SK-N-SH treated with all-trans-retinoic acid at 6 μM for 48 hours (cell line): ENCODE data around the gene ARID1A.

ENCODE experiments used
- ATAC-seq: fragments of 200-7000 bp; cut with Tn5 transposase; 3 replicates; pipeline ENCODE4 v1.9.1; 2020; ENCODE audit warnings: mild to moderate bottlenecking, moderate library complexity
- BACH2 ChIP-seq: fragments of 250-450 bp; sonication (Bioruptor Pico); IDR thresholded peaks from 2 replicates; pipeline ENCODE4 v1.9.0; 2021; ENCODE audit warnings: mild to moderate bottlenecking, borderline replicate concordance
- CSDC2 ChIP-seq: fragments of 250-450 bp; sonication (Bioruptor Pico); IDR thresholded peaks from 2 replicates; pipeline ENCODE4 v1.5.0; 2020; ENCODE audit warnings: mild to moderate bottlenecking, moderate library complexity
- OSR1 ChIP-seq: fragments of 250-450 bp; sonication (Bioruptor Pico); IDR thresholded peaks from 2 replicates; pipeline ENCODE4 v1.8.0; 2022; ENCODE audit warnings: moderate library complexity, mild to moderate bottlenecking, inconsistent platforms
- PPARA ChIP-seq: fragments of 250-450 bp; sonication (Bioruptor Pico); IDR thresholded peaks from 2 replicates; pipeline ENCODE4 v1.5.0; 2020; ENCODE audit warnings: mild to moderate bottlenecking, borderline replicate concordance
- RARB ChIP-seq: fragments of 250-450 bp; sonication (Bioruptor Pico); IDR thresholded peaks from 2 replicates; pipeline ENCODE4 v1.8.0; 2021; ENCODE audit warnings: mild to moderate bottlenecking, moderate library complexity
- SNAI2 ChIP-seq: fragments of 250-450 bp; sonication (Bioruptor Pico); IDR thresholded peaks from 2 replicates; pipeline ENCODE4 v1.5.0; 2020; ENCODE audit warnings: mild to moderate bottlenecking, moderate library complexity
- TOX ChIP-seq: fragments of 250-450 bp; sonication (Bioruptor Pico); IDR thresholded peaks from 2 replicates; pipeline ENCODE4 v1.8.0; 2021; ENCODE audit warnings: mild to moderate bottlenecking, moderate library complexity, borderline replicate concordance
- ZFP3 ChIP-seq: fragments of 250-450 bp; sonication (Bioruptor Pico); IDR thresholded peaks from 2 replicates; pipeline ENCODE4 v1.5.0; 2020; ENCODE audit warnings: mild to moderate bottlenecking, moderate library complexity
- ZFP30 ChIP-seq: fragments of 450-650 bp; formaldehyde crosslinking; IDR thresholded peaks from 2 replicates; pipeline ENCODE4 v1.5.0; 2022; ENCODE audit warnings: mild to moderate bottlenecking, moderate library complexity
- ZNF70 ChIP-seq: fragments of 450-650 bp; formaldehyde crosslinking; IDR thresholded peaks from 2 replicates; pipeline ENCODE4 v1.5.0; 2020; ENCODE audit warnings: mild to moderate bottlenecking, moderate library complexity
- ZNF8 ChIP-seq: fragments of 450-650 bp; formaldehyde crosslinking; IDR thresholded peaks from 2 replicates; pipeline ENCODE4 v1.5.0; 2020; ENCODE audit warnings: mild to moderate bottlenecking, moderate library complexity
- TF ChIP-seq, protein P1 (sequence below): fragments of 250-450 bp; sonication (Bioruptor Pico); IDR thresholded peaks from 2 replicates; pipeline ENCODE4 v1.5.0; 2020; ENCODE audit warnings: mild to moderate bottlenecking, moderate library complexity
- TF ChIP-seq, protein P2 (sequence below): fragments of 250-450 bp; sonication (Bioruptor Pico); IDR thresholded peaks from 2 replicates; pipeline ENCODE4 v1.8.0; 2021; ENCODE audit warnings: low read depth, mild to moderate bottlenecking, moderate library complexity, borderline replicate concordance
- TF ChIP-seq, protein P3 (sequence below): fragments of 250-450 bp; sonication (Bioruptor Pico); IDR thresholded peaks from 2 replicates; pipeline ENCODE4 v1.5.1; 2020; ENCODE audit warnings: low read depth, mild to moderate bottlenecking, moderate library complexity
- TF ChIP-seq, protein P4 (sequence below): fragments of 250-450 bp; sonication (Bioruptor Pico); IDR thresholded peaks from 2 replicates; pipeline ENCODE4 v1.5.1; 2021; ENCODE audit warnings: mild to moderate bottlenecking, moderate library complexity

The ARID1A gene

DNA sequence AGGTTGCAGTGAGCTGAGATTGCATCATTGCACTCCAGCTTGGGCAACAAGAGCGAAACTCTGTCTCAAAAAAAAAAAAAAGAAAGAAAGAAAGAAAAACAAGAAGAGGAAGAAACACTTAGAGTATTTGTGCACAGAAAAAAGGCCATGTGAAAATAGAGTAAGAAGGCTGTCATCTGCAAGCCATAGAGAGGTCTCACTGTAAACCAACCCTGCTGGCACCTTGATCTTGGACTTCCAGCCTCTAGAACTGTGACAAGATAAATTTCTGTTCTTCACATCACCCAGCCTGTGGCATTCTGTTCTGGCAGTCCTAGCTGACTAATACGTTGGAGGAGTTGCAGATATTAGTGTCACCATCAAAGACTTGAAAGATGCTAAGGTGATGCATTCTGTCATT is 118.6 kb downstream of the ARID1A start (continued):
- TF ChIP-seq, protein P1, sequence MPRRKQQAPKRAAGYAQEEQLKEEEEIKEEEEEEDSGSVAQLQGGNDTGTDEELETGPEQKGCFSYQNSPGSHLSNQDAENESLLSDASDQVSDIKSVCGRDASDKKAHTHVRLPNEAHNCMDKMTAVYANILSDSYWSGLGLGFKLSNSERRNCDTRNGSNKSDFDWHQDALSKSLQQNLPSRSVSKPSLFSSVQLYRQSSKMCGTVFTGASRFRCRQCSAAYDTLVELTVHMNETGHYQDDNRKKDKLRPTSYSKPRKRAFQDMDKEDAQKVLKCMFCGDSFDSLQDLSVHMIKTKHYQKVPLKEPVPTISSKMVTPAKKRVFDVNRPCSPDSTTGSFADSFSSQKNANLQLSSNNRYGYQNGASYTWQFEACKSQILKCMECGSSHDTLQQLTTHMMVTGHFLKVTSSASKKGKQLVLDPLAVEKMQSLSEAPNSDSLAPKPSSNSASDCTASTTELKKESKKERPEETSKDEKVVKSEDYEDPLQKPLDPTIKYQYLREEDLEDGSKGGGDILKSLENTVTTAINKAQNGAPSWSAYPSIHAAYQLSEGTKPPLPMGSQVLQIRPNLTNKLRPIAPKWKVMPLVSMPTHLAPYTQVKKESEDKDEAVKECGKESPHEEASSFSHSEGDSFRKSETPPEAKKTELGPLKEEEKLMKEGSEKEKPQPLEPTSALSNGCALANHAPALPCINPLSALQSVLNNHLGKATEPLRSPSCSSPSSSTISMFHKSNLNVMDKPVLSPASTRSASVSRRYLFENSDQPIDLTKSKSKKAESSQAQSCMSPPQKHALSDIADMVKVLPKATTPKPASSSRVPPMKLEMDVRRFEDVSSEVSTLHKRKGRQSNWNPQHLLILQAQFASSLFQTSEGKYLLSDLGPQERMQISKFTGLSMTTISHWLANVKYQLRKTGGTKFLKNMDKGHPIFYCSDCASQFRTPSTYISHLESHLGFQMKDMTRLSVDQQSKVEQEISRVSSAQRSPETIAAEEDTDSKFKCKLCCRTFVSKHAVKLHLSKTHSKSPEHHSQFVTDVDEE (CRISPR knock-in tag), result no peak
- no peak for TF ChIP-seq BACH2 (CRISPR knock-in tag)
- TF ChIP-seq ZFP30, result no peak
- TF ChIP-seq, protein P2, sequence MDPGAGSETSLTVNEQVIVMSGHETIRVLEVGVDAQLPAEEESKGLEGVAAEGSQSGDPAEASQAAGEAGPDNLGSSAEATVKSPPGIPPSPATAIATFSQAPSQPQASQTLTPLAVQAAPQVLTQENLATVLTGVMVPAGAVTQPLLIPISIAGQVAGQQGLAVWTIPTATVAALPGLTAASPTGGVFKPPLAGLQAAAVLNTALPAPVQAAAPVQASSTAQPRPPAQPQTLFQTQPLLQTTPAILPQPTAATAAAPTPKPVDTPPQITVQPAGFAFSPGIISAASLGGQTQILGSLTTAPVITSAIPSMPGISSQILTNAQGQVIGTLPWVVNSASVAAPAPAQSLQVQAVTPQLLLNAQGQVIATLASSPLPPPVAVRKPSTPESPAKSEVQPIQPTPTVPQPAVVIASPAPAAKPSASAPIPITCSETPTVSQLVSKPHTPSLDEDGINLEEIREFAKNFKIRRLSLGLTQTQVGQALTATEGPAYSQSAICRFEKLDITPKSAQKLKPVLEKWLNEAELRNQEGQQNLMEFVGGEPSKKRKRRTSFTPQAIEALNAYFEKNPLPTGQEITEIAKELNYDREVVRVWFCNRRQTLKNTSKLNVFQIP (CRISPR knock-in tag), result no peak
- TF ChIP-seq RARB (CRISPR knock-in tag), result no peak
- TF ChIP-seq TOX, result no peak
- TF ChIP-seq ZFP3 (CRISPR knock-in tag), result no peak
- TF ChIP-seq CSDC2 (CRISPR knock-in tag), result no peak
- no peak for TF ChIP-seq ZNF8 (CRISPR knock-in tag)
- no peak for TF ChIP-seq ZNF70 (CRISPR knock-in tag)
- TF ChIP-seq, protein P3, sequence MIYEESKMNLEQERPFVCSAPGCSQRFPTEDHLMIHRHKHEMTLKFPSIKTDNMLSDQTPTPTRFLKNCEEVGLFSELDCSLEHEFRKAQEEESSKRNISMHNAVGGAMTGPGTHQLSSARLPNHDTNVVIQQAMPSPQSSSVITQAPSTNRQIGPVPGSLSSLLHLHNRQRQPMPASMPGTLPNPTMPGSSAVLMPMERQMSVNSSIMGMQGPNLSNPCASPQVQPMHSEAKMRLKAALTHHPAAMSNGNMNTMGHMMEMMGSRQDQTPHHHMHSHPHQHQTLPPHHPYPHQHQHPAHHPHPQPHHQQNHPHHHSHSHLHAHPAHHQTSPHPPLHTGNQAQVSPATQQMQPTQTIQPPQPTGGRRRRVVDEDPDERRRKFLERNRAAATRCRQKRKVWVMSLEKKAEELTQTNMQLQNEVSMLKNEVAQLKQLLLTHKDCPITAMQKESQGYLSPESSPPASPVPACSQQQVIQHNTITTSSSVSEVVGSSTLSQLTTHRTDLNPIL (CRISPR knock-in tag), result no peak
- TF ChIP-seq, all 23 proteins: peak for 0

DNA sequence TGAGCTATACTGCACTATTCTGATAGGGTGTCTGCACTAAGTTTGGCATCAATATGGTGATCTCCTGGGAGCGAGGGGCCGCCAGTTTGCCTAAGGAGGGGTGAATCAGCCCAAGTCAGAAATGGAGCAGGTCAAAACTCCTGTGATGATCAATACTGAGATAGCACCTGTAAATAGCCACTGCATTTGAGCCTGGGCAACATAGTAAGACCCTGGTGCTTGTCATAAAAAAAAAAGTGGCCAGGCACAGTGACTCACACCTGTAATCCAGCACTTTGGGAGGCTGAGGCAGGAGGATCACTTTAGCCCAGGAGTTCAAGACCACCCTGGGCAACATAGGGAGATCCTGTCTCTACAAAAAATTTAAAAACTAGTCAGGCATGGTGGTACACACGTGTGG is 119.1 kb downstream of the ARID1A start:
- TF ChIP-seq, protein P2 (CRISPR knock-in tag), result no peak
- TF ChIP-seq, all 23 proteins: peak for 0
- ATAC-seq, result no peak

DNA sequence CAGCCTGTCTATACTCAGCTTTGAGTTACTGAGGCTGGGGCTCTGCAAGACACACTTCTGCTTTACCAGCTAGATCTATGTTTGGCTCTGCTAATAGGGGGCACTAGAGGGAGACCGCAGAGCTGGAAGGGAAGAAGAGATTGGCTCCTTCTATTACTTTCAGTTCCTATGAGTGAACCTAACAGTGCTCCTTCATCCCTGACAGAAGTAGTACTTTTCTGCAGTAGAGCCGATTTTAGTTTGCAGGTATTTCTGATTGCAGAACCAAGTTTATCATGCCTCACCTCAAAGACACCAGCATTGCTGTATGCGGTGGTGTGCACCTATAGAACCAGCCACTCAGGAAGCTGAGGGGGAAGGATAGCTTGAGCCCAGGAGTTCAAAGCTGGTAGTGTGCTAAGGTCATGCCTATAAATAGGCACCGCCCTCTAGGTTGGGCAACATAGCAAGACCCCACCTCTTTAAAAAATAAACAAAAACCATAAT is 125.0 kb downstream of the ARID1A start:
- TF ChIP-seq PPARA, result no peak
- TF ChIP-seq TOX, result no peak
- no peak for TF ChIP-seq ZFP3 (CRISPR knock-in tag)
- TF ChIP-seq, protein P2 (CRISPR knock-in tag), result no peak
- TF ChIP-seq, protein P1 (CRISPR knock-in tag), result no peak
- no peak for TF ChIP-seq CSDC2 (CRISPR knock-in tag)
- TF ChIP-seq, protein P4, sequence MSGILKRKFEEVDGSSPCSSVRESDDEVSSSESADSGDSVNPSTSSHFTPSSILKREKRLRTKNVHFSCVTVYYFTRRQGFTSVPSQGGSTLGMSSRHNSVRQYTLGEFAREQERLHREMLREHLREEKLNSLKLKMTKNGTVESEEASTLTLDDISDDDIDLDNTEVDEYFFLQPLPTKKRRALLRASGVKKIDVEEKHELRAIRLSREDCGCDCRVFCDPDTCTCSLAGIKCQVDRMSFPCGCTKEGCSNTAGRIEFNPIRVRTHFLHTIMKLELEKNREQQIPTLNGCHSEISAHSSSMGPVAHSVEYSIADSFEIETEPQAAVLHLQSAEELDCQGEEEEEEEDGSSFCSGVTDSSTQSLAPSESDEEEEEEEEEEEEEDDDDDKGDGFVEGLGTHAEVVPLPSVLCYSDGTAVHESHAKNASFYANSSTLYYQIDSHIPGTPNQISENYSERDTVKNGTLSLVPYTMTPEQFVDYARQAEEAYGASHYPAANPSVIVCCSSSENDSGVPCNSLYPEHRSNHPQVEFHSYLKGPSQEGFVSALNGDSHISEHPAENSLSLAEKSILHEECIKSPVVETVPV (CRISPR knock-in tag), result no peak
- no peak for TF ChIP-seq ZNF70 (CRISPR knock-in tag)
- no peak for TF ChIP-seq ZFP30
- no peak for TF ChIP-seq SNAI2 (CRISPR knock-in tag)
- TF ChIP-seq OSR1 (CRISPR knock-in tag), result no peak
- TF ChIP-seq, all 23 proteins: peak for 0
- ATAC-seq, result peak; percentile 44; the same call in 2 of the 3 replicates
